Gastroesophageal sphincter (tissue), 4 donors: Measurements from ENCODE around the gene ETFA. TPM values are rescaled to one million over a fixed set of nuclear protein-coding genes. Genes with fewer than 3 reads are reported as not detected.

Experiments used
- ATAC-seq: fragments of 150-250 bp; one replicate; pipeline ENCODE4 v1.9.1; 2016; ENCODE audit warnings: mild to moderate bottlenecking, moderate library complexity
- H3K27ac ChIP-seq, 4 donors: fragments of 200-600 bp; sonication (generic) in 3 of 4; 1 replicate in 3 of 4; 2 replicates in 1 of 4; pipeline ENCODE4 v1.5.1; 2016 to 2019
- H3K27me3 ChIP-seq: fragments of 200-600 bp; sonication (generic); one replicate; pipeline ENCODE4 v1.5.1; 2019
- H3K36me3 ChIP-seq, 2 donors: fragments of 200-600 bp; sonication (generic); one replicate each; pipeline ENCODE4 v1.5.1; 2019; ENCODE audit warnings: control low read depth in 1 of 2
- H3K4me1 ChIP-seq, 3 donors: fragments of 200-600 bp; sonication (generic); 1 replicate in 2 of 3; 2 replicates in 1 of 3; pipeline ENCODE4 v1.5.1; 2016 to 2019; ENCODE audit warnings: control low read depth in 2 of 3
- H3K4me3 ChIP-seq, 2 donors: fragments of 200-600 bp; sonication (generic); one replicate each; pipeline ENCODE4 v1.5.1; 2019; ENCODE audit warnings: mild to moderate bottlenecking in 1 of 2, moderate library complexity in 1 of 2
- H3K9me3 ChIP-seq, 3 donors: fragments of 200-600 bp; sonication (generic); one replicate each; pipeline ENCODE4 v1.5.1; 2017 to 2019; ENCODE audit warnings: control low read depth in 2 of 3
- EP300 ChIP-seq: sonication (generic); formaldehyde crosslinking; IDR thresholded peaks from one replicate; pipeline ENCODE4 v1.6.1; 2017; ENCODE audit warnings: antibody characterized with exemption, mild to moderate bottlenecking
- POLR2A ChIP-seq, 2 donors: fragments of 450-650 bp; IDR thresholded peaks; one replicate each; pipeline ENCODE4 v1.6.1; 2017; ENCODE audit warnings: antibody characterized with exemption in 2 of 2, mild to moderate bottlenecking in 2 of 2, moderate library complexity in 1 of 2
- POLR2AphosphoS5 ChIP-seq: sonication (generic); formaldehyde crosslinking; IDR thresholded peaks from one replicate; pipeline ENCODE4 v1.6.1; 2017; ENCODE audit warnings: antibody characterized with exemption
- WGBS, 2 donors: methylation state at CpG; one replicate each; pipeline ENCODE4 v1.1.5; 2018; ENCODE audit warnings: low coverage in 1 of 2; 5-methylcytosine and 5-hydroxymethylcytosine counted together
- total RNA-seq, 4 donors: library from RNA; depleted of rRNA; stranded (reverse); fragments of >200 nt; gene quantifications; one replicate each; pipeline ENCODE4 v1.1.0, GENCODE V29; 2016
- TF ChIP-seq, protein P1 (sequence below), 4 experiments: fragments of 200-600 bp in 2 of 4; fragments of 450-650 bp in 2 of 4; sonication (generic) in 1 of 4; IDR thresholded peaks; one replicate each; pipeline ENCODE4 v1.5.1; 2017 to 2019; ENCODE audit warnings: antibody characterized with exemption in 4 of 4, mild to moderate bottlenecking in 2 of 4, moderate library complexity in 2 of 4

The ETFA gene
- total RNA-seq, 4 donors from 2014 or later, result 113 to 168 (median 137) TPM

DNA sequence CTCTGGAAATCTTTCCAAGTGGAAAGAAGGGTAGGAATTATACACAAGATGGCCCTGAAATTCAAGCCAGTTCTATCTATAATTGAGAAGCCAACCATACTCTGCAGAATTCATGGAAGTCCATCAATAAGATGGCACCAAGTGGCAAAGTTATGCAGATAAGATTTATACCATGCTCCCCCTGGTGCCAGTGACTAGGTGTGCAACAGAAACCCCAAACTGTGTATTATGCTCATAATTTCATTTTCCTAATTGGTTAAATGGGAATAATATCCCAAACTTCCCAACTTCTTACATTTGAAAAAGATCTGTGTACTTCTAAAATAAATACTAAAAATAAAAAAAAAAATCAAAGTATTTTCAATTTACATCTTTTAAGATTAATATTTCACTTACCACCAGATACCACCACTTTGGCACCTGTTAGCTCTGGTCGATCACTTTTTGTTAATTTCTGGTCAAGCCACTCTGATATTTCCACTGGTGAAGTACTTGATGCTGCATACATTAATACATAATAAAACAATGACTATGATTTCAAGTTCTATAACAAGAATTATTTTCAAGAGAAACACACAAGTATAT lies 25.9 kb downstream of the ETFA start:
- H3K4me3 ChIP-seq, result no peak overlapping the region
- no peak overlapping the region for H3K27ac ChIP-seq
- peaks cover 0 to 4% (median 0%) of the 10 kb centered on the region in 3 donors for H3K4me1 ChIP-seq
- no peak for ATAC-seq
- H3K27me3 ChIP-seq, result no peaks in the 10 kb centered on the region
- WGBS, 2 donors, result 85 to 87% methylated on average over 1 of the region's 1 CpG
- no peak for TF ChIP-seq POLR2A (IDR thresholded peaks at IDR 0.05)
- TF ChIP-seq POLR2AphosphoS5, result no peak
- TF ChIP-seq, protein P1, sequence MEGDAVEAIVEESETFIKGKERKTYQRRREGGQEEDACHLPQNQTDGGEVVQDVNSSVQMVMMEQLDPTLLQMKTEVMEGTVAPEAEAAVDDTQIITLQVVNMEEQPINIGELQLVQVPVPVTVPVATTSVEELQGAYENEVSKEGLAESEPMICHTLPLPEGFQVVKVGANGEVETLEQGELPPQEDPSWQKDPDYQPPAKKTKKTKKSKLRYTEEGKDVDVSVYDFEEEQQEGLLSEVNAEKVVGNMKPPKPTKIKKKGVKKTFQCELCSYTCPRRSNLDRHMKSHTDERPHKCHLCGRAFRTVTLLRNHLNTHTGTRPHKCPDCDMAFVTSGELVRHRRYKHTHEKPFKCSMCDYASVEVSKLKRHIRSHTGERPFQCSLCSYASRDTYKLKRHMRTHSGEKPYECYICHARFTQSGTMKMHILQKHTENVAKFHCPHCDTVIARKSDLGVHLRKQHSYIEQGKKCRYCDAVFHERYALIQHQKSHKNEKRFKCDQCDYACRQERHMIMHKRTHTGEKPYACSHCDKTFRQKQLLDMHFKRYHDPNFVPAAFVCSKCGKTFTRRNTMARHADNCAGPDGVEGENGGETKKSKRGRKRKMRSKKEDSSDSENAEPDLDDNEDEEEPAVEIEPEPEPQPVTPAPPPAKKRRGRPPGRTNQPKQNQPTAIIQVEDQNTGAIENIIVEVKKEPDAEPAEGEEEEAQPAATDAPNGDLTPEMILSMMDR (IDR thresholded peaks at IDR 0.05), result peak in 2 of 4 experiments; percentile 12 to 27
- no peak for TF ChIP-seq EP300
- no peaks in the 10 kb centered on the region for H3K9me3 ChIP-seq
- peaks cover 5 to 75% of the 10 kb centered on the region in 2 donors for H3K36me3 ChIP-seq

DNA sequence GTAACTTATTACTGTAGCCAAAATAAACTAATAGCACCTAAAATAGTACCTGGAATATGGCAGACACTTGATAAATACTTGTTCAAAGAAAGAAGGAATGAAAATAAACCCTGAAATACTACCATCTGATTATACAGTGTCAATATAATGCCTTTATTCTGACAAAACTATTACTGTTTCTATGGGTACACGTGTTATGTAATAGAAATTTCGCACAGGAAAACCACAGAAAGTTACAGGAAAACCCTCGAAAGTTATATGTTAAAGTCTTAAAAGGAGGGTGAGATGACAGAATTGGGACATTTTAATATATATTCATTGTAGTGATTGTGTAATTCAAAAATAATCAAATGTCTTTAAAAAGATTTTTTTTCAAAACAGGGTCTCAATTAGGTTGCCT lies 28.8 kb downstream of the ETFA start:
- no peak for ATAC-seq
- Histone ChIP-seq H3K36me3 (peaks cover 8 to 99% of the 10 kb centered on the region in 2 donors), H3K9me3 (no peaks in the 10 kb centered on the region), H3K27ac (no peak overlapping the region), H3K4me3 (no peak overlapping the region), H3K4me1 (peaks cover 0 to 4% (median 0%) of the 10 kb centered on the region in 3 donors), H3K27me3 (no peaks in the 10 kb centered on the region)
- 58 to 62% methylated on average over 3 of the region's 3 CpGs for WGBS, 2 donors
- no peak for TF ChIP-seq POLR2AphosphoS5
- no peak for TF ChIP-seq EP300
- no peak for TF ChIP-seq POLR2A (IDR thresholded peaks at IDR 0.05)
- TF ChIP-seq, protein P1 (IDR thresholded peaks at IDR 0.05), result no peak

DNA sequence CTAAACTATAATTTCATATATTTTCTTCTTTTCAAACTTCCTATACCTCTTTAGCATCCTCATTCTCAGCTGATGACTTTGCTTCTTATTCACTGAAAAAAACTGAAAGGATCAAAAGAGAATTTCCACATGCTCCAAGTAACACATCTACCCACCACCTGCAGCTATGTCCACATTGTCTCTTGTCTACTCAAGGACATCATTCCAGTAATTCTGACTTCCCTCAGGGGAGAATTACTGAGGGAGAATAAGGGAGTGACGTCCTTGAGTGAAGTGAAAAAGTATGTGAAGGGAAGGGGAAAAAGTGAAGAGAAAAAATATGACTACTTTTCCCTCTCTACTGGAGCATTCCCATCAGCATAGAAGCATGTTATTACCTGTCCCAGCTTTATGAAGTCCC lies 32.6 kb downstream of the ETFA start:
- no peaks in the 10 kb centered on the region for H3K9me3 ChIP-seq
- peaks cover 2 to 84% of the 10 kb centered on the region in 2 donors for H3K36me3 ChIP-seq
- ATAC-seq, result no peak
- H3K27me3 ChIP-seq, result no peaks in the 10 kb centered on the region
- TF ChIP-seq, protein P1 (IDR thresholded peaks at IDR 0.05), result no peak
- TF ChIP-seq EP300 (no peak), POLR2AphosphoS5 (no peak)
- H3K4me1 ChIP-seq, result peaks cover 0 to 6% (median 0%) of the 10 kb centered on the region in 3 donors
- H3K4me3 ChIP-seq, result no peak overlapping the region
- WGBS, 2 donors, result 88% methylated on average over 1 of the region's 1 CpG; no CpG with 5 or more reads in 1 of the 2 donors
- no peak overlapping the region for H3K27ac ChIP-seq

DNA sequence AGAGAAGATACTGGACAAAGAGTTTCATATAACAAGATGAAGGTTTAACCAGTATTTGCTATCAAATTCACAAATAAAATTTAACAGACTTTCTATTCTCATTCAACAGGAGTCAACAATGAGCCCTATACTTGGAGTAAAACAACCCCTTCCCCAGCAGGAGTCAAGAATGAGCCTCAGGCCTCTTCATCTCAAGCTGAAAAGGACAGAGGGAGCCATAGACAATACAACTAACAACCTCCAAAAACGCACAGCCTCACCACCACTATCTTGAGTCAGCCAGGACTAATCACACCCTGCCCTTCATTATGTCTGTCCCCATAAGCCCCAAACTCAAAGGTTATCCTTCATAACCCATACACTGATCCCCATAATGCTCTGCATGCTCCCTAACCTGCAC lies 36.4 kb downstream of the ETFA start:
- 85 to 100% methylated on average over 1 of the region's 1 CpG for WGBS, 2 donors
- TF ChIP-seq POLR2AphosphoS5 (no peak), POLR2A (IDR thresholded peaks at IDR 0.05) (no peak), EP300 (no peak)
- TF ChIP-seq, protein P1 (IDR thresholded peaks at IDR 0.05), result no peak
- H3K36me3 ChIP-seq, result peaks cover 2 to 84% of the 10 kb centered on the region in 2 donors
- no peak for ATAC-seq
- H3K27ac ChIP-seq, result no peak overlapping the region
- H3K4me3 ChIP-seq, result no peak overlapping the region
- no peaks in the 10 kb centered on the region for H3K9me3 ChIP-seq
- H3K4me1 ChIP-seq, result peaks cover 0 to 6% (median 0%) of the 10 kb centered on the region in 3 donors
- H3K27me3 ChIP-seq, result no peaks in the 10 kb centered on the region

DNA sequence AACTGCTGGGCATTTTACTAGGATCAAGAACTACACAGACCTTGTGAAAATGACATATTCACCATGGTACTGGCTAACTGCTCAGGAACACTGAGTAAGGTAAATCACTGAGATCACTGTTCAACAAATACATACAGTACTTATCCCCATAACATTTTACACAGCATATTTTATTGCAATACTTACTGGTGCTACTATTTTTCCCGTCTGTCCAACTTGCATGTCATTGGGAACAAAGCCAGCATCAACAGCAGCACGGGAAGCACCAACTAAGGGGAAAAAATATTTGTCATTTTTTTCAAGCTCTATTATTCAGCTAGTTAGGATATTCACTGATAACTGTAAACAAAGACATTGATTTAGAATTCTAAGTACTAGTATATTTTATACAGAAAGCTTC lies 37.0 kb downstream of the ETFA start:
- WGBS, 2 donors, result 6 to 12% methylated on average over 2 of the region's 2 CpGs
- no peak for TF ChIP-seq POLR2A (IDR thresholded peaks at IDR 0.05)
- no peak for TF ChIP-seq EP300
- no peak for TF ChIP-seq POLR2AphosphoS5
- TF ChIP-seq, protein P1 (IDR thresholded peaks at IDR 0.05), result no peak
- Histone ChIP-seq H3K9me3 (no peaks in the 10 kb centered on the region), H3K27ac (no peak overlapping the region), H3K4me3 (no peak overlapping the region), H3K36me3 (peaks cover 2 to 84% of the 10 kb centered on the region in 2 donors), H3K4me1 (peaks cover 0 to 6% (median 0%) of the 10 kb centered on the region in 3 donors), H3K27me3 (no peaks in the 10 kb centered on the region)
- ATAC-seq, result no peak
